ENCODE results near the gene CCN5.

CCN5 gene

DNA sequence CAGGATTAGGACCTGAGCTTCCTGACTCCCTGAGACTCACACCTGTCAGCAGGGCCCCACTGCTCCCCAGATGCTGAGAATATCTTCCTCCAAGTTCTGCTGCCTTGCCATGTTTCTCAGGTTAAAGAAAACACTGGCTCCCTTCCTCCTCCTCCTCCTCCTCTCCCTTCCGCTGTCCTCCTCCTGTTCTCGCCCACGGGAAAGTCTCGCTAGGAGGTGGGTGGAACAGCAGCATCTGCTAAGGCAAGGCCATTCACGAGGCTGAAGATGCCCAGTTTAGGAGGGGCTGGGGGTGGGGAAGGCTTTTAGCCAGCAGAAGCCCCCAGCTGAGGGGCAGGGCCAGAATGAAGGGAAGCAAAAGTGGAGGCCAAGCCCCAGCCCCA lies 54.3 kb downstream of the CCN5 start:
- H3K4me3 ChIP-seq (replicated peaks; ENCODE audit: insufficient read depth, low read length), result no peak overlapping the region
- TF ChIP-seq, protein P1, sequence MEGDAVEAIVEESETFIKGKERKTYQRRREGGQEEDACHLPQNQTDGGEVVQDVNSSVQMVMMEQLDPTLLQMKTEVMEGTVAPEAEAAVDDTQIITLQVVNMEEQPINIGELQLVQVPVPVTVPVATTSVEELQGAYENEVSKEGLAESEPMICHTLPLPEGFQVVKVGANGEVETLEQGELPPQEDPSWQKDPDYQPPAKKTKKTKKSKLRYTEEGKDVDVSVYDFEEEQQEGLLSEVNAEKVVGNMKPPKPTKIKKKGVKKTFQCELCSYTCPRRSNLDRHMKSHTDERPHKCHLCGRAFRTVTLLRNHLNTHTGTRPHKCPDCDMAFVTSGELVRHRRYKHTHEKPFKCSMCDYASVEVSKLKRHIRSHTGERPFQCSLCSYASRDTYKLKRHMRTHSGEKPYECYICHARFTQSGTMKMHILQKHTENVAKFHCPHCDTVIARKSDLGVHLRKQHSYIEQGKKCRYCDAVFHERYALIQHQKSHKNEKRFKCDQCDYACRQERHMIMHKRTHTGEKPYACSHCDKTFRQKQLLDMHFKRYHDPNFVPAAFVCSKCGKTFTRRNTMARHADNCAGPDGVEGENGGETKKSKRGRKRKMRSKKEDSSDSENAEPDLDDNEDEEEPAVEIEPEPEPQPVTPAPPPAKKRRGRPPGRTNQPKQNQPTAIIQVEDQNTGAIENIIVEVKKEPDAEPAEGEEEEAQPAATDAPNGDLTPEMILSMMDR (IDR thresholded peaks at IDR 0.05; ENCODE audit: insufficient read depth, low read length), result no peak
- no peak for TF ChIP-seq GABPA (IDR thresholded peaks at IDR 0.05; ENCODE audit: low read depth)
- TF ChIP-seq, protein P2, sequence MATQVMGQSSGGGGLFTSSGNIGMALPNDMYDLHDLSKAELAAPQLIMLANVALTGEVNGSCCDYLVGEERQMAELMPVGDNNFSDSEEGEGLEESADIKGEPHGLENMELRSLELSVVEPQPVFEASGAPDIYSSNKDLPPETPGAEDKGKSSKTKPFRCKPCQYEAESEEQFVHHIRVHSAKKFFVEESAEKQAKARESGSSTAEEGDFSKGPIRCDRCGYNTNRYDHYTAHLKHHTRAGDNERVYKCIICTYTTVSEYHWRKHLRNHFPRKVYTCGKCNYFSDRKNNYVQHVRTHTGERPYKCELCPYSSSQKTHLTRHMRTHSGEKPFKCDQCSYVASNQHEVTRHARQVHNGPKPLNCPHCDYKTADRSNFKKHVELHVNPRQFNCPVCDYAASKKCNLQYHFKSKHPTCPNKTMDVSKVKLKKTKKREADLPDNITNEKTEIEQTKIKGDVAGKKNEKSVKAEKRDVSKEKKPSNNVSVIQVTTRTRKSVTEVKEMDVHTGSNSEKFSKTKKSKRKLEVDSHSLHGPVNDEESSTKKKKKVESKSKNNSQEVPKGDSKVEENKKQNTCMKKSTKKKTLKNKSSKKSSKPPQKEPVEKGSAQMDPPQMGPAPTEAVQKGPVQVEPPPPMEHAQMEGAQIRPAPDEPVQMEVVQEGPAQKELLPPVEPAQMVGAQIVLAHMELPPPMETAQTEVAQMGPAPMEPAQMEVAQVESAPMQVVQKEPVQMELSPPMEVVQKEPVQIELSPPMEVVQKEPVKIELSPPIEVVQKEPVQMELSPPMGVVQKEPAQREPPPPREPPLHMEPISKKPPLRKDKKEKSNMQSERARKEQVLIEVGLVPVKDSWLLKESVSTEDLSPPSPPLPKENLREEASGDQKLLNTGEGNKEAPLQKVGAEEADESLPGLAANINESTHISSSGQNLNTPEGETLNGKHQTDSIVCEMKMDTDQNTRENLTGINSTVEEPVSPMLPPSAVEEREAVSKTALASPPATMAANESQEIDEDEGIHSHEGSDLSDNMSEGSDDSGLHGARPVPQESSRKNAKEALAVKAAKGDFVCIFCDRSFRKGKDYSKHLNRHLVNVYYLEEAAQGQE (IDR thresholded peaks at IDR 0.05; ENCODE audit: insufficient replicate concordance, low read depth), result no peak
- TF ChIP-seq POLR2AphosphoS5 (IDR thresholded peaks at IDR 0.05; ENCODE audit: low read depth), result no peak
- TF ChIP-seq SPI1 (IDR thresholded peaks at IDR 0.05; ENCODE audit: borderline replicate concordance, low read depth), result no peak
- no peak overlapping the region for H3K27ac ChIP-seq (replicated peaks)
- peaks cover 4% of the 10 kb centered on the region for H3K27me3 ChIP-seq (ENCODE audit: insufficient read depth, poor library complexity, severe bottlenecking)
- DNase-seq (ENCODE audit: low read depth in 1 of 2, low spot score in 1 of 2), result no peak

DNA sequence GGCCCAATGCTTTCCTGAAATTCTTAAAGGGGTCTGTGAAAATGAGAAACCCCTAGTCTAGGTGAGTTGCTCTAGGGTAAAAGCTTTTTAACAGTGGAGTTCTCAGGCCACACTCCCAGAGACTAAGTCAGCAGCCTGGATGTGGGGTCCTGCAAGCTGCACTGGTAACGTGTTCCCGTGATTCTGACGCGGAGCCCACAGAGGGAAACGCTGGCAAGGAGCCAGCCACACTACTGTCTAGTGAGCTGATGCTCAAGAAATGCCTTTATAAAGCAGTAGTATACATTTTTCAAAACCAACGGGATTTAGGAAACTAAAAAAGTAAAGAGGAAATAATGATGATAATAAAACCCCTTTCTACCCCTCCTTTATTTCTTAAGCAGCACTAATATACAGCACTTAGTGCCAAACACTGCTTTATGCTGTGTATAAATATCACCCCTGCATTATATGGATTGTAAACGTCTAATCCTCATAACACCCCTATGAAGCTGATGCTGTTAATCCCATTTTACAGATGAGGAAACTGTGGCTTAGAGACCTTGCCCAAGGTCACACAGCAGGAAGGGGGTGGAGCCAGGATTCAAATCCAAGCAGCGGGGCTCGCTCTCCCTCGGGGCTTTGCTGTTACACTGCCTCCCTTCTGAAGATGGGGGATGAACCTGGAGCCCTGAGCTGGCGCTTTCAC lies 55.5 kb downstream of the CCN5 start:
- no peak for DNase-seq (ENCODE audit: low read depth in 1 of 2, low spot score in 1 of 2)

DNA sequence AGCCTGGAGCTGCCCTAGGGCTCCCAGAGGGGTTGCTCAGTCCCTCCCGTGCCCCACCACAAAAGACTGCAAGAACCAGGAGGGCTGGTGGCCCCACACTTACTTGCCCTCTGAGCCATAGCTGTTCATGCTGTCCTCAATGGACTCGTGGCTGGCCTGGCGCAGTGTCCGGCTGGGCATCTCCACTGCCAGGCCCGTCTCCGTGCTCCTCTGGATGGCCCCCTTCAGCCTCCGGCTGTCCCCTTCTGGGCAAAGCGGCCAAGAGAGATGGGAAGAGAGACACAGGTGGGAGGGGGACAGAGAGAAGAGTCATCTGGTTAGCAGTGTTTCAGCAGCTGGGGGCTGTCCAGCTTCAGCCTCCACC lies 56.0 kb downstream of the CCN5 start:
- TF ChIP-seq, protein P2 (IDR thresholded peaks at IDR 0.05; ENCODE audit: insufficient replicate concordance, low read depth), result no peak
- no peak for TF ChIP-seq SPI1 (IDR thresholded peaks at IDR 0.05; ENCODE audit: borderline replicate concordance, low read depth)
- TF ChIP-seq POLR2AphosphoS5 (IDR thresholded peaks at IDR 0.05; ENCODE audit: low read depth), result no peak
- TF ChIP-seq, protein P1 (IDR thresholded peaks at IDR 0.05; ENCODE audit: insufficient read depth, low read length), result no peak
- no peak for TF ChIP-seq GABPA (IDR thresholded peaks at IDR 0.05; ENCODE audit: low read depth)
- no peak overlapping the region for H3K27ac ChIP-seq (replicated peaks)
- DNase-seq (ENCODE audit: low read depth in 1 of 2, low spot score in 1 of 2), result no peak
- no peak overlapping the region for H3K4me3 ChIP-seq (replicated peaks; ENCODE audit: insufficient read depth, low read length)
- H3K27me3 ChIP-seq (ENCODE audit: insufficient read depth, poor library complexity, severe bottlenecking), result peaks cover 4% of the 10 kb centered on the region

More for the DNA sequence above, 55.5 kb downstream of the CCN5 start:
- Histone ChIP-seq H3K27ac (replicated peaks) (no peak overlapping the region), H3K4me3 (replicated peaks; ENCODE audit: insufficient read depth, low read length) (no peak overlapping the region), H3K27me3 (ENCODE audit: insufficient read depth, poor library complexity, severe bottlenecking) (peaks cover 4% of the 10 kb centered on the region)
- no peak for TF ChIP-seq POLR2AphosphoS5 (IDR thresholded peaks at IDR 0.05; ENCODE audit: low read depth)
- TF ChIP-seq, protein P2 (IDR thresholded peaks at IDR 0.05; ENCODE audit: insufficient replicate concordance, low read depth), result no peak

Measured in HL-60 (cell line).